HG02870 (cell line): ENCODE measurements around the gene CFAP299.
"Not testable (repeated sequence)": the region's sequence is repeated elsewhere in the genome, so short reads cannot be mapped to it uniquely, and the experiment has no call there.

Experiments
- ATAC-seq: cut with Tn5 transposase; IDR thresholded peaks from one replicate; pipeline ENCODE4 v1.9.1; 2021; ENCODE audit warnings: mild to moderate bottlenecking, moderate library complexity; ENCODE audit not compliant: unreplicated experiment

Gene CFAP299

GRCh38 chr4:80705311-80705710, 369.8 kb downstream of the CFAP299 start:
- ATAC-seq = no peak

DNA sequence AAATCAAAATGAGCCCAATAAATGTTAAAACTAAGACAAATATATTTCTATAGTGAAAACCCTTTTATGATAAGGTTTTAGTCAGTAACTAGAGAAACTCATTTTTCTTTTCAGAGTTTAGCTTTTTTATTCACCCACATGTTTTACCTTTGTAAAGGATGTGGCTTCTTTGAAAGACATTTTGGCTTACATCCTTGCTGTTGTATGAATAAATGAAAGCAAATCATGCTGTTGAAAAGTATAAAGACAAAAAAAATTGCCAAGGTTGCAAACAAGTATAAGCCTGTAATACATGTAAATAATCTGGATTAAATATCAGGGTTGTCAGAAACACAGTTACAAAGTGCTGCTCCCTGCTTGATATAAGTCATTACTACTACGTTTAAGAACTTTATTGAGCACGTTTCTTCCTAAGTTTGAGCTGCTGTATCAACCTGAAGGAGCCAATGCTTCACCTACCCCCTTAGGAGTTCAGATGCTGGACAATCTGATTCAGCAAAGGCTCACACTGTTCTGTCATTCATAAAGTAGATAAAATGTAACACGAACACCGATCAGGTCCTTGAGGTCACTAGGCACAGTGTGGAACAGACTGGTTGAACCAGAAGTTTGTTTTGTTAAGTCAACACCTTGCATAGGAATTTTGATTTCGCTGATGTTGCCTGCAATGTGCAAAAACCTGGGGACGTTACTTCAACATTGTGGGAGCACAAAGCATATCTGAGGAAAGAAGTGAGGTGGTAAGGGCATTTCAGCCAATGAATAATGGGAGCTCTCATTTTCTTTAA, 373.7 kb downstream of the CFAP299 start:
- ATAC-seq = no peak

DNA sequence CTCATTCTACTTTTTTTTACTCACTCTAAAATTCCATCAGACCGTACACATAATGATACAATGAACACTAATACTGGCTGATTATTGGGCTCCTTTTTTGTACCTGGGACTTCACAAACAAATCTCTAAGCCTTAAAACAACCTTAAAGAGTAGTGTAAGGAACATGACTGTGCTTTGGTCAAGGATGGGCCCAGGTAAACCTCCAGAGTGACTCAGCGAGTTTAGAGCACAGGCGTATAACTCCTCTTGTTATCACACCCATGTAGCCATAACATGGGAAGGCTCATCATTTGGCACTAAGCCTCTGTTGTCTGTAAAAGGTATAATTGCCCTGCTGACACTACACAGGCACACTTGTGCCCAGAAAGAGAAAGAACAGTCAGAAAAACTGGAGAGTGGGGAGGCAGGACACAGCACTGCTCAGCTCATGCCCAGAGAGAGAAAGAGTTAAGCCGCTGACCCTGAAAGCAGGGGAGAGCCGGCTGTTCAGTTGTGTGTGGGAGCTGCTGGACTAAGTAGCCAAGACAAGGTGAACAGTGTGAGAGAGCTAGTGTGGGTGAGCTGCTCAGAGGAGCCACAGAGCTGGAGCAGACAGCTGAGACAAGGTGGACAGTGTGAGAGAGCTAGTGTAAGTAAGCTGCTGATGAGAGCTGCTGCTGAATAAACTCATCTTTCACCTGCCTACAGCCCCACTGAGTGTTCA, 375.4 kb downstream of the CFAP299 start:
- no peak for ATAC-seq

DNA sequence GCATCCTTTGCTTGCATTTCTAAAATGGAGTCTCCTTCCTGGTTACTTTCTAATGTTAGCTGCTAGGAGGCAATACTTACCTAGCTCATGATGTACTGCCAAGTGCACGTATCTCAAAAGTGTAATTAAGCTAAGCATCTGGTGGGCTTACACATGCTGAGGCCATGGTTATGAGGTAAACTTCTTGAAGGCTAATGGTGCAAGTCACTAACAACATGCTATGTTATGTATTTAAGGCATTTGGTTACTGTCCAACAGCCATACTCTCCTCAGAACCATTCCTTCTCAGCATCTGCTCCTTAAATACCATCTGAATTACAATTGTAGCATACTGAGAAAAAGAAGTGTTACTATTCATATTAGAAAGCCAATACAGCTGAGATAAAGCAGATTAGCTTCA, 376.4 kb downstream of the CFAP299 start:
- no peak for ATAC-seq

DNA sequence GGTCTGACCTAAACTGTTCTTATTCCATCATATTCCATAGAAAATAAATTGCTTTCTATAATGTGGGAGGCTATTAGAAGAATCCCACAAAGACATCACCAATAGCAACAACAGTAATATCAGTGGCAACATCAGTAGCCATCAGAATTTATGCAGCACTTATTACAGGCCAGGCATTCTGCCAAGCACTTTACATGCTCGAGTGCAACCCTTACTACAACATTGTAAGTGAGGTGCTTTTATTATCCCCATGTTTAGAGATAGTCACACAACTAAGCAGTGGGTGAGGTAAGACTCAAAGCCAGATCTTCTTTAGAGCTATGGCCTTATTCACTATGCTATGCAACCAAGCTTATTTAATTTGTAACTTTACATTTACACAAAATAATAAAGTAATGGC, 377.9 kb downstream of the CFAP299 start:
- no peak for ATAC-seq

DNA sequence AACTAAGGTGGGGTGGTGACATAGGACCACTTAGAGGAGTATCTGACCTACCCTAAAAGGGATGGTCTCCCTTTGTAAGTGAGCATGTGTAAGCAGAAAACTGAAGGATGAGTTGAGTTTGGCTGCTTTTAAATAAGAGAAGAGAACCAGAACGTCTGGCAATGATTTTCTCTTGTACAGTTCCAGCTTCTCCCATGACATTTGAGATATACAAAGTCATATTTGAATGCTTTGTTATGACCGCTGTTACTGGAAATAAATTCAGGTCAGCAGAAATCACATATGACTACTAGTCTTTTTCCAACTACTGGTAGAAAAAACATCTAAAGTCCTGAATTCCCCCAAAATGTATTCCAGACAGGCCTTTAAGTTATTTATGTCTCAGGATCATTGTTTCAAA, 381.7 kb downstream of the CFAP299 start:
- no peak for ATAC-seq

DNA sequence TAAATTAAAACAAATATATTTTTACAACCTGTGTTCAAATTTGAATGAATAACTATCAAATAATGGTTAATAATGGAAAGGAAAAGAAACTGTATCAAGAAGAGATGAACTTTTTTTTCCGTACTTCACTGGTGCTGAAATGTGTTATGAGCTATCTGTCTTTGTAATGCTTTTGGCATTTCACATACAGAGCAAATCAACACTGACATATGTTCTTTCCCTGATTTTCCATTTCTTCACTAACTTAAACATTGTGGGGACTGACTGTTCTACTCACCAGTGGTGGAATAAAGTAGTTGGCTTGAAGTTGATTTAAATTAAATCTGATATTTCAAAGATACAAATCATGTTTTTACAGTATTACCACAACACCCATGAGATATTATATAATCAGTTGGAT, 390.9 kb downstream of the CFAP299 start:
- ATAC-seq = no peak

- no peak for ATAC-seq
Observed at GRCh38 chr4:80730158-80730557, 394.6 kb downstream of the CFAP299 start.

- no peak for ATAC-seq
Observed at GRCh38 chr4:80731436-80731835, 395.9 kb downstream of the CFAP299 start.

DNA sequence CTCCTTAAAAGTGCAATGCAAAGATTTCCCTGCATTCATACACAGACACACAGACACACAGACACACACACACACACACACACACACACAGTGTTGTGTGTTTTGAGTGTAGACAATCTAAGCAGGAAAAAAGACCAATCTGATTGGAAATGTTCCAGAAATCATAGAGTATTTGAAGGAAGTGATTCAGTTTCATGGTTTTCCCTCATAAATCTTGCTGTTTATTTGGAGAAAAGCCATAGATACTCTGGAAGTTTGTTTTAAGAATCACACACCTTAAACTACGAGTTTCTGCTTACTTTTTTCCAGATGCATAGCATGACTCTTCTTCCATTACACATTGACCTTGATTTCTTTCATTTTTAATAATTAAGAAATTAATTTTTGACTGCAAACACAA, 396.5 kb downstream of the CFAP299 start:
- ATAC-seq = no peak

GRCh38 chr4:80740375-80740774, 404.8 kb downstream of the CFAP299 start:
- no peak for ATAC-seq

- not testable (repeated sequence) for ATAC-seq
Observed at GRCh38 chr4:80749558-80749957, 414.0 kb downstream of the CFAP299 start.

GRCh38 chr4:80751200-80751599, 415.7 kb downstream of the CFAP299 start:
- no peak for ATAC-seq

GRCh38 chr4:80767944-80768343, 432.4 kb downstream of the CFAP299 start:
- no peak for ATAC-seq

DNA sequence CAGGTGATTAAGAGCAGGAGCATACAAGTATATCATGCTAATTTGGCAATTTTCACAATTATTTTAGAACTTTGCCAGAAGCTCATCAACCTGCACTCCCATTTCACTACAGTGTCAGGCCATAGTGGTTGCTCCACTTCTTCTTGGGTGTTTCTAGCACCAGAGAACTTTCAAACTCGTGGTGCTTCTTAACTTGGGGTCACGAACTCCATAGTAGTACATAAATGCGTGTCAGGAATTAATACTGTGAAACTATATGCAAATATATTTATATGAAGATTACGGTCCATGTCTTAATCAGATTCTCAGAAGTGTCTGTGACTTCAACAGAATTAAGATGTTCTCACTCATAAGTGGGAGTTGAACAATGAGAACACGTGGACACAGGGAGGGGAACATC, 440.6 kb downstream of the CFAP299 start:
- ATAC-seq = no peak

DNA sequence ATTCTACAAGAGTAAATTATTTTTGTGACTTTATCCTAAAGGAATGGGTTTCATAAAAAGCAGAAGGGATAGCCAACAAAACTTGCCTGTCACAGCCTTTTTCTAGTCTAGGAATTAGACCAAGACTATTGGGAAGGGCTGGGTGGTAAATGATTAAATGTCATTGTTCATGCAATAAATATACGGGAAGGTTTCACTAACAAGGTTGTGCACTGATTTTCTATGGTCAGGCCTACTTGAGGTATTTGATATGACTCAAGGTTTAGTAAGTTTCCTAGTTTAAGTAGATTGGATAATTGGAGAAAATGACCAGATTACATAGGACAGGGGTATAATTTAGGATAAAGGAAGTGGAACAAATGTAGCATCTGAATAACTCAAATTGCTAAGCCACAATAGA, 445.9 kb downstream of the CFAP299 start:
- ATAC-seq = no peak

- no peak for ATAC-seq
Observed at GRCh38 chr4:80787306-80787705, 451.8 kb downstream of the CFAP299 start.

DNA sequence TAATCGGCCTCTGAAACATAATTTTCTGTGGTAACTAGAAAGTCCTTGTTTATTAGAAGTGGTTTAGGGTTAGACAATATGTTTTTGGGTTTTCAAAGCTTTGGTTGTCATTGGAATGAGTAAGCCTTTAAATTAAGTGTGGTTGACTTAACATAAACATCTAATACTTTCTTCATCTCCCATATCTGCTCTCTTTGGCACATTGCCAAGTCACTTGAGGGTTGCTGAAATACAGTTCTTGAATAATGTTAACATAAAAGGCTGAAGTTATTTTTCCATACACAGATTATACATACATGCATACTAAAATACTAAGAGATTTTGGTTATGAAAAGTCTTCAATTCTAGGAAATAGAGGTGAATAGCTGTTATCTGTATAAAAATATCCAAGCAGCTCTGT, 453.3 kb downstream of the CFAP299 start:
- ATAC-seq = no peak

GRCh38 chr4:80790152-80790551, 454.6 kb downstream of the CFAP299 start:
- no peak for ATAC-seq

DNA sequence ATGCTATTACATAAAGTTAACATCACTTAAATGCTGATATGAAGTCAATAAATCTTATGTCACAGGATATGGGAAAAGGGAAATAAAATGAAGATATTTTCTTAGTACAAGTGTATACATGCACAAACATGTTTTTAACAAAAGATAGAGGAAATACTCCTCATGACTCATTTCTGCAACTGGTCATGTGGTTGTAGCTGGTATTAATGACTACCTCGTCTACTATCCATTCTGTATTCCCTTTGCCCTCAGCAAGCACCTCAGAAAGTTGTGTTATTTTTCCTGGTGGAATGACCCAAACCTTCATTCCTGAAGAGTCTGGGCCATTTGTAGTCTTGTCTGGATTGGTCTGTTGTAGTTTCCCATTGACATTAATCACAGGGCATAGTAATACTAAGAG, 458.1 kb downstream of the CFAP299 start:
- not testable (repeated sequence) for ATAC-seq

DNA sequence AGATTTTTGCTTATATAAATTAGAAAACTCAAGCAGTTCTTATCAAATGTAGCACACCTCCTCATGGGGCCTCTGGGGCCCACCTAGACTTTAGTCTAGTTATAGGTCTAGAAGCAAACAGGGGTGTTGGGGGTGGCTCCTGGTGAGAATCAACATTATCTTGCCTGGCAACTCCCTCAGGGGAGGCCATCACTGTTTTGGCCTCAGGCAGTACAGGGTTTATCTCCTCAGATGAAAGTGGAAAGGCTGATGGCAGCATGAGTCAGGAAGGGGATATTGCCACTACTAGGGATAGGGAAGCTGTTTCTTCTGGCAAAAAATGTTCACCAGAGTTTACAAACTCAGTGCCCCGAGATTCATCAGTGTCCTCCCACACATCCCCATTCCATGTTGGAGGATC, 462.6 kb downstream of the CFAP299 start:
- ATAC-seq = no peak

GRCh38 chr4:80800719-80801118, 465.2 kb downstream of the CFAP299 start:
- not testable (repeated sequence) for ATAC-seq
